DND-41 (cell line): ENCODE results near the gene LDLRAP1.

Experiments
- ATAC-seq: fragments of 200-7000 bp; cut with Tn5 transposase; 3 replicates; pipeline ENCODE4 v1.9.1; 2021; ENCODE audit warnings: low read depth; ENCODE audit not compliant: insufficient read depth
- DNase-seq: peaks from one replicate; pipeline ENCODE4 v3.0.0-alpha.2; 2020
- H2AFZ ChIP-seq: 2 replicates; pipeline ENCODE4 v1.6.0; 2012; ENCODE audit warnings: low read depth, low read length
- H3K27ac ChIP-seq: 2 replicates; pipeline ENCODE4 v1.5.1; 2012; ENCODE audit warnings: low read length, inconsistent platforms
- H3K27me3 ChIP-seq: fragments of 200-600 bp; sonication (generic); 2 replicates; pipeline ENCODE4 v1.6.0; 2012; ENCODE audit warnings: low read length, mild to moderate bottlenecking, inconsistent platforms; ENCODE audit not compliant: insufficient read depth, poor library complexity
- H3K36me3 ChIP-seq: 2 replicates; pipeline ENCODE4 v1.5.1; 2012; ENCODE audit warnings: low read length, inconsistent platforms; ENCODE audit not compliant: insufficient read depth
- H3K4me1 ChIP-seq: 2 replicates; pipeline ENCODE4 v1.5.1; 2012; ENCODE audit warnings: mild to moderate bottlenecking, low read length; ENCODE audit not compliant: insufficient read depth
- H3K4me2 ChIP-seq: 2 replicates; pipeline ENCODE4 v1.6.0; 2012; ENCODE audit warnings: mild to moderate bottlenecking, moderate library complexity, low read length, inconsistent platforms; ENCODE audit not compliant: insufficient read depth
- H3K4me3 ChIP-seq, 2 experiments: fragments of 200-600 bp in 1 of 2; shearing (Covaris generic) in 1 of 2; 2 replicates each; pipeline ENCODE4 v1.5.1; 2012 to 2016; ENCODE audit warnings: inconsistent platforms in 2 of 2, low read length in 2 of 2, mild to moderate bottlenecking in 2 of 2, low read depth in 1 of 2, moderate library complexity in 1 of 2
- H3K79me2 ChIP-seq: 2 replicates; pipeline ENCODE4 v1.6.0; 2012; ENCODE audit warnings: low read length, inconsistent platforms; ENCODE audit not compliant: insufficient read depth
- H3K9ac ChIP-seq: 2 replicates; pipeline ENCODE4 v1.6.0; 2012; ENCODE audit warnings: low read depth, mild to moderate bottlenecking, inconsistent platforms, low read length, moderate library complexity
- H3K9me3 ChIP-seq: 2 replicates; pipeline ENCODE4 v1.5.1; 2012; ENCODE audit warnings: low read length, moderate library complexity, mild to moderate bottlenecking, inconsistent platforms; ENCODE audit not compliant: insufficient read depth, severe bottlenecking
- H4K20me1 ChIP-seq: 2 replicates; pipeline ENCODE4 v1.6.0; 2012; ENCODE audit warnings: low read length; ENCODE audit not compliant: insufficient read depth
- CTCF ChIP-seq: IDR thresholded peaks from 2 replicates; pipeline ENCODE4 v1.5.1; 2012; ENCODE audit warnings: borderline replicate concordance, low read length, moderate library complexity, mild to moderate bottlenecking; ENCODE audit not compliant: poor library complexity, severe bottlenecking; ENCODE audit errors: extremely low read depth
- EZH2 ChIP-seq: IDR thresholded peaks from 3 replicates; pipeline ENCODE4 v1.6.1; 2012; ENCODE audit warnings: borderline replicate concordance, low read depth, mild to moderate bottlenecking, moderate library complexity, low read length, inconsistent platforms; ENCODE audit not compliant: severe bottlenecking

The LDLRAP1 gene

GRCh38 chr1:25561421-25562100 lies 18.2 kb downstream of the LDLRAP1 start:
- no peaks in the 10 kb centered on the region for H3K79me2 ChIP-seq
- H2AFZ ChIP-seq = no peak overlapping the region
- H3K27me3 ChIP-seq = peaks cover 6% of the 10 kb centered on the region
- H3K9ac ChIP-seq = no peak overlapping the region
- H3K36me3 ChIP-seq = no peaks in the 10 kb centered on the region
- H4K20me1 ChIP-seq = 0 out of 2 replicates have a peak, but pooled peaks cover 4% of the 10 kb centered on the region
- H3K4me2 ChIP-seq = no peak overlapping the region
- no peak overlapping the region for H3K4me3 ChIP-seq
- TF ChIP-seq EZH2 (no peak), CTCF (no peak)
- ATAC-seq (no peak), DNase-seq (no peak)
- H3K4me1 ChIP-seq = no peaks in the 10 kb centered on the region; the same call in 1 of the 2 replicates
- no peak overlapping the region for H3K27ac ChIP-seq
- H3K9me3 ChIP-seq = no peaks in the 10 kb centered on the region

GRCh38 chr1:25562101-25562927 lies 18.9 kb downstream of the LDLRAP1 start:
- H2AFZ ChIP-seq = no peak overlapping the region
- ATAC-seq (peak; percentile 90), DNase-seq (peak; percentile 67)
- H3K9ac ChIP-seq = no peak overlapping the region
- H3K36me3 ChIP-seq = no peaks in the 10 kb centered on the region
- no peaks in the 10 kb centered on the region for H3K79me2 ChIP-seq
- no peak for TF ChIP-seq CTCF
- no peak for TF ChIP-seq EZH2
- H3K27me3 ChIP-seq = peaks cover 8% of the 10 kb centered on the region
- H3K27ac ChIP-seq = no peak overlapping the region
- no peaks in the 10 kb centered on the region for H3K9me3 ChIP-seq
- H3K4me1 ChIP-seq = no peaks in the 10 kb centered on the region; the same call in 1 of the 2 replicates
- no peak overlapping the region for H3K4me3 ChIP-seq
- 0 out of 2 replicates have a peak, but pooled peaks cover 3% of the 10 kb centered on the region for H4K20me1 ChIP-seq
- no peak overlapping the region for H3K4me2 ChIP-seq

GRCh38 chr1:25562928-25563283 lies 19.5 kb downstream of the LDLRAP1 start:
- H3K36me3 ChIP-seq = no peaks in the 10 kb centered on the region
- no peak overlapping the region for H3K9ac ChIP-seq
- H3K9me3 ChIP-seq = no peaks in the 10 kb centered on the region
- peaks cover 8% of the 10 kb centered on the region for H3K27me3 ChIP-seq
- TF ChIP-seq CTCF = no peak
- no peak for TF ChIP-seq EZH2
- ATAC-seq (no peak), DNase-seq (no peak)
- H2AFZ ChIP-seq = no peak overlapping the region
- no peaks in the 10 kb centered on the region for H3K79me2 ChIP-seq
- no peak overlapping the region for H3K4me2 ChIP-seq
- no peak overlapping the region for H3K4me3 ChIP-seq
- H4K20me1 ChIP-seq = no peaks in the 10 kb centered on the region
- no peak overlapping the region for H3K27ac ChIP-seq
- no peaks in the 10 kb centered on the region; the same call in 1 of the 2 replicates for H3K4me1 ChIP-seq
